Memory B cell (primary cell): ENCODE data around the gene ST6GALNAC6.
"Not testable (repeated sequence)": the region's sequence is repeated elsewhere in the genome, so short reads cannot be mapped to it uniquely, and the experiment has no call there.

Experiments used
- ATAC-seq: fragments of 150-1000 bp; cut with Tn5 transposase; 2 replicates; pipeline ENCODE4 v1.10.0; 2021; ENCODE audit warnings: low read depth, mild to moderate bottlenecking, moderate library complexity
- DNase-seq, 2 donors: peaks; one replicate each; pipeline ENCODE4 v3.0.0; 2022; ENCODE audit warnings: low spot score in 2 of 2
- H3K27ac Mint-ChIP-seq: one replicate; pipeline ENCODE4 v1.8.0; 2022; ENCODE audit warnings: mild to moderate bottlenecking, moderate library complexity, mixed read lengths
- H3K27me3 Mint-ChIP-seq: one replicate; pipeline ENCODE4 v1.8.0; 2022; ENCODE audit warnings: mixed read lengths
- H3K36me3 Mint-ChIP-seq: one replicate; pipeline ENCODE4 v1.8.0; 2022; ENCODE audit warnings: mild to moderate bottlenecking, mixed read lengths
- H3K4me1 Mint-ChIP-seq: one replicate; pipeline ENCODE4 v1.8.0; 2022; ENCODE audit warnings: mixed read lengths
- H3K4me3 Mint-ChIP-seq: one replicate; pipeline ENCODE4 v1.8.0; 2022; ENCODE audit warnings: mild to moderate bottlenecking, moderate library complexity, mixed read lengths
- H3K9me3 Mint-ChIP-seq: one replicate; pipeline ENCODE4 v1.8.0; 2022; ENCODE audit warnings: mixed read lengths

ST6GALNAC6 gene

DNA sequence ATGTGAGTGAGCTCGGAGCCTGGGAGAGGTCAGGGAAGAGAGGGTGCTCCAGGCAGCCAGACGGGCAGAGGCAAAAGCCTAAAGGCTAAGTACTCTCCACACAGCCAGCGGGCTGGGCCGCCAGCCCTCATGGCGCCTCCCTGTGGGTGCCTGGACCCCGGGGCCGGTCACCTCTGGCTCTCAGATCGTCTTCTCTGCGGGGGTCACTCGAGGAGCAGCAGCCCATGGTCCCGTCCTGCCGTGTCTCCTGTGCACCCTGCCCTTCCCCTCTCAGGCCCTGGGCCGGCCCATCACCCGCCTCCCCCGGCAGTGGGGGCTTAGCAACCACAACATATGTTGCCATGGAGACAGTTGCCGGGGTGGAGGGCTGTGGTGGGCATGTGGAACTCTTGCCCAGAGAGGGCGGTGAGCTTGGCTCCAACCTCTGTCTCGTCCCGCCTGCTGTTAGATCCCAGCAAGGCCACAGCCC is 26.1 kb downstream of the ST6GALNAC6 start:
- no peaks in the 10 kb centered on the region for H3K36me3 Mint-ChIP-seq
- ATAC-seq (no peak), DNase-seq (no peak)
- no peaks in the 10 kb centered on the region for H3K9me3 Mint-ChIP-seq
- H3K27ac Mint-ChIP-seq: no peak overlapping the region
- no peak overlapping the region for H3K4me3 Mint-ChIP-seq
- peaks cover 7% of the 10 kb centered on the region for H3K4me1 Mint-ChIP-seq
- peaks cover 5% of the 10 kb centered on the region for H3K27me3 Mint-ChIP-seq

DNA sequence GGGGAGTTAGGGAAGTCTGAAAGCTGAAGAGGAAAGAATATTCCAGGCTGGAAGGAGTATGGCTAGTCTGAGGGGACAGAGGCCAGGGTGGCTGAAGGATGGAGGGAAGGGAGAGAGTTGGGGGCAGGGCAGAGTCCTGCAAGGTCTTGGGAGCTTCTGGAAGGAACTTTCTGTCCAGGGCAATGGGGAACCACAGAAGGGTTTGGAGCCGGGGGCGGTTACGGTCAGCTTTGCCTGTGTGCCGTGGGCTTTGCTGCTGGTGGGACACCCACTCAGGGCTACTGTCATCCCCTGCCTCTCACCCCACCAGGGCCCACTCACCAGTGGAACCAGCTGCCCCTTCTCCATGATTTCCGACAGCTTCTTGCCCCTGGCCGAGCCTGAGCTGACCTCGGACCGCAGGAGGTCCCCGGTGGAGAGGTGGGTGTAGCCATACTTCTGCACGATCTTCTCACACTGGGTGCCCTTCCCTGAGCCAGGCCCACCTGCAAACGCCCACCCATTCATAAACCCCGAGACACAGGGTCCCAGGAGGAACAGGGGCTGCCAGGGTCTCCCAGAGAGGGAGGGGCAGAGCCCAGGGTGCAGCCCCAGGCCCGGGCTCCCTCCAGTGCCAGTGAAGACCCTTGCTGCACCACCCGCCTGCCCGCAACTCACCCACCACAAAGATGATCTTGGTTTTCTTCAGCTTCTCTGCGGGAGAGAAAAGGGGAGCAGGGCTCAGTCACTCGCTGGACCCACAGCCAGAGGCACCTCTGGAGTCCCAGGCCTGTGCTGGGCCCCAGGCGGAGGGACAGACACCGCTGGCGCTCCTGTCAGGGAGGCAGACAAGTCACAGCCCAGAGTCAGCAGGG is 26.8 kb downstream of the ST6GALNAC6 start:
- no peak for ATAC-seq
- Mint-ChIP-seq H3K4me3 (no peak overlapping the region), H3K36me3 (no peaks in the 10 kb centered on the region), H3K9me3 (no peaks in the 10 kb centered on the region), H3K4me1 (peaks cover 5% of the 10 kb centered on the region), H3K27me3 (peaks cover 5% of the 10 kb centered on the region), H3K27ac (no peak overlapping the region)
- no peak for DNase-seq

DNA sequence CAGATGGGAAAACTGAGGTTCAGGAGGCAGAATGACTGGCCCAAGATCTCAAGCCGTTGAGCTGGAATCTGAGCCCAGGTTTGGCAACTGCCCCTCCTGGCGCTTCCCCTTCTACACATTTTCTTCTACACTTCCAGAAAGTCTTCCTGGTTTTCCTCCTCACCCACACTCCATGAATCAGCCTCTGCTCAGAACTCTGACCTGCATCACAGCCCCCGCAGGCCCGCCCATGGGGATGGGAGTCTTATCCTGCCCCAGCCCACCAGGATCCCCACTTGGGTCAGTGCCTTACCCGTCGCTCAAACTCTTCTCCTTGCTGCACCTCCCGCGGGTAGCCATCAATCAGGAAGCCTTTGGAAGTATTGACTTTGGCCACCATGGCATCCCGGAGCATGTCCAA is 27.9 kb downstream of the ST6GALNAC6 start:
- H3K4me1 Mint-ChIP-seq: peaks cover 4% of the 10 kb centered on the region
- no peaks in the 10 kb centered on the region for H3K27me3 Mint-ChIP-seq
- no peaks in the 10 kb centered on the region for H3K9me3 Mint-ChIP-seq
- H3K4me3 Mint-ChIP-seq: no peak overlapping the region
- no peaks in the 10 kb centered on the region for H3K36me3 Mint-ChIP-seq
- H3K27ac Mint-ChIP-seq: no peak overlapping the region
- no peak for DNase-seq
- no peak for ATAC-seq

DNA sequence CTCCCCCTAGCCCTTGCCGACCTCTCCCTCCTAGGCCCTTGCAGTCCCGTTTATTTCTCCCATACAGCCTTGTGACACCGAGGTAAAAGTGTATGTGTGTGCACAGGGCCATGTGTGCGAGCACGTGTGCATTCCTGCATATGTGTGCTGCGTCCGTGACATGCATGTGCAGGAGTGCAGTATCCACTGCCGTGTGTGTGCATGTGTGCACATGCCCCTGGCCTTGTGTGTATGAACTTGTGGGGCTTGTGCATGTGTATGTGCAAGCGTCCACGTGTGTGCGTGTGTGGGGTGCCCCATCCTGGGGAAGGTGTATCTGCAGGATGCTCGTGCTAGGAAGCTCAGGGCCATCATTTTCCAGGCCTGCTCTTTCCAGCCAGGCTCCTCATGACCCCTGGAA is 28.5 kb downstream of the ST6GALNAC6 start:
- Mint-ChIP-seq H3K4me3 (no peak overlapping the region), H3K27me3 (no peaks in the 10 kb centered on the region), H3K9me3 (no peaks in the 10 kb centered on the region), H3K27ac (no peak overlapping the region), H3K36me3 (no peaks in the 10 kb centered on the region), H3K4me1 (peaks cover 10% of the 10 kb centered on the region)
- ATAC-seq (no peak), DNase-seq (no peak)

DNA sequence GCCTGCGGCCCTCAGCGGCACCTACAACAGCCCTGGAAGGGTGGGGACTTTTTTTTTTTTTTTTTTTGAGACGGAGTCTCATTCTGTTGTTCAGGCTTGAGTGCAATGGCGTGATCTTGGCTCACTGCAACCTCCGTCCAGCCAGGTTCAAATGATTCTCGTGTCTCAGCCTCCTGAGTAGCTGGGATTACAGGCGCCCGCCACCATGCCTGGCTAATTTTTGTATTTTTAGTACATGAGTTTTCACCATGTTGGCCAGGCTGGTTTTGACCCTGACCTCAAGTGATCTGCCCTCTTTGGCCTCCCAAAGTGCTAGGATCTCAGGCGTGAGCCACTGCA is 29.3 kb downstream of the ST6GALNAC6 start:
- peaks cover 15% of the 10 kb centered on the region for H3K4me1 Mint-ChIP-seq
- ATAC-seq, H3K4me3 Mint-ChIP-seq, DNase-seq, H3K36me3 Mint-ChIP-seq, H3K9me3 Mint-ChIP-seq, H3K27me3 Mint-ChIP-seq, H3K27ac Mint-ChIP-seq: not testable (repeated sequence)

DNA sequence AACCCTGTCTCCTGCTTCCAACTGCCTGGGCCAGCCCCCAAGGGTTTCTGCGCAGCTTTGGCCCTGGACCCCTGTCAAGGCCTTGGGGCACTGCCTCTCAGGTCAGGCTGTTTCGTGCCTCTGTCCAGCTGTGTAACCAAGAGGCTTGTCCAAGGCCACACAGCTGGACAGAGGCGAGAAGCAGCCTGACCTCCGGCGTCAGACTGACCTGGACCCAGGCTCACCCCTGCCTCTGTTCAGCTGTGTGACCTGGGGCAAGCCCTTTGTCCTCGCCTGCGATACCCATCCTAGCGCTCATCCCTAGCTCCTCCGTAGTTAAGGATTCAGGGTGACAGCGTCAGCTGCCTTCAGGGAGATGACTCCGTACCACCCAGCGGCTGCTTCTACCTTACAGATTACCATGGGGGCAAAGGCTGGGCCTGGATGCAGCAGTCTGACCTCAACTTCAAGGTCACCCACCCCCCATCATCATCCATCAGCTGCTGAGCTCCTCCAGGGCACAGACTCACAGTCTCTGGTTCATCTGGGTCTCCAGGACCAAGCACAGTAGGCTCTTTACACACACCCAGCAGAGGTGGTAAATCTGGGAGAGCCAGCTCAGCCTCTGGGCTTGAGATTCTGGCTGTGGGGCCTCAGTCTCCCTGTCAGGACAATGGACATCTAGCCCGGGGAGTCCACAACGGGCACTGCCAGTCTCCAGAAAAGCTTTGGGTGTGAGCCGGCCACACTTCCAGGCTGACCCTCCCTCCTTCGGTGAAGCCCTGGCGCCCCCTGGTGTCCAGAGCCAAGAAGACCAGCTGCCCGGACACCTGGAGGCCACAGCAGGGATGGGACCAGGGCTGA is 29.9 kb downstream of the ST6GALNAC6 start:
- DNase-seq (peak; percentile 78 to 81), ATAC-seq (peak; percentile 55)

DNA sequence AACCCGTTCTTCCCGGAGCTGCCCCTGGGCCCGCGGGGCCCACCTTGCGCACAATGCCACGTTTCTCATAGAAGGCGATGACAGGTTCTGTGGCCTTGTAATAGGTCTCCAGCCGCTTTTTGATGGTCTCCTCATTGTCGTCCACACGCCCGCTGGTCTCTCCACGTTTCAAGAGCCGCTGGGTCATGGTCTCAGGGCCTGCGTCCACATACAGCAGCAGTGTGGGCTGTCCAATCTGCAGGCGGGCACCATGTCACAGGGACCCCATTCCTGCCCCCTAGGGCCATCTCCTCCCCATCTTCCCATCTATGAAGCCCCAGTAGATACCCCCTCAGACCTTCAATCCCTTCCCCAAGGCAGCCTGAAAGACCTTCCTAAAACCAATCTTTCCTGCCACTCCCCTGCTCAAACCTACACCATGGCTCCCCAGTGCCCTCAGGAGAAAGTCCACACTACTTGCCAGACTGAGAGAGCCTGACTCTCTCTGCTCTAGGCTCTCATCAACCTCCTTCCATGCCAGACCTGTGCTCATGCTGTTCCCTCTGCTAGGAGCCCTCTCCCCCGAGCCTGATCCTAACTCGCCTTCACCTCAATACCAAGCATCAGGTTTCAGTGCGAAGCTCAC is 31.0 kb downstream of the ST6GALNAC6 start:
- H3K4me3 Mint-ChIP-seq: no peak overlapping the region
- H3K27ac Mint-ChIP-seq: peak overlapping the region; percentile 69
- peaks cover 18% of the 10 kb centered on the region for H3K4me1 Mint-ChIP-seq
- no peaks in the 10 kb centered on the region for H3K27me3 Mint-ChIP-seq
- ATAC-seq (no peak), DNase-seq (no peak)
- no peaks in the 10 kb centered on the region for H3K36me3 Mint-ChIP-seq
- H3K9me3 Mint-ChIP-seq: no peaks in the 10 kb centered on the region

More for the DNA sequence above, 29.9 kb downstream of the ST6GALNAC6 start:
- Mint-ChIP-seq H3K9me3 (no peaks in the 10 kb centered on the region), H3K27me3 (no peaks in the 10 kb centered on the region), H3K4me3 (no peak overlapping the region), H3K27ac (no peak overlapping the region), H3K36me3 (no peaks in the 10 kb centered on the region), H3K4me1 (peaks cover 18% of the 10 kb centered on the region)

DNA sequence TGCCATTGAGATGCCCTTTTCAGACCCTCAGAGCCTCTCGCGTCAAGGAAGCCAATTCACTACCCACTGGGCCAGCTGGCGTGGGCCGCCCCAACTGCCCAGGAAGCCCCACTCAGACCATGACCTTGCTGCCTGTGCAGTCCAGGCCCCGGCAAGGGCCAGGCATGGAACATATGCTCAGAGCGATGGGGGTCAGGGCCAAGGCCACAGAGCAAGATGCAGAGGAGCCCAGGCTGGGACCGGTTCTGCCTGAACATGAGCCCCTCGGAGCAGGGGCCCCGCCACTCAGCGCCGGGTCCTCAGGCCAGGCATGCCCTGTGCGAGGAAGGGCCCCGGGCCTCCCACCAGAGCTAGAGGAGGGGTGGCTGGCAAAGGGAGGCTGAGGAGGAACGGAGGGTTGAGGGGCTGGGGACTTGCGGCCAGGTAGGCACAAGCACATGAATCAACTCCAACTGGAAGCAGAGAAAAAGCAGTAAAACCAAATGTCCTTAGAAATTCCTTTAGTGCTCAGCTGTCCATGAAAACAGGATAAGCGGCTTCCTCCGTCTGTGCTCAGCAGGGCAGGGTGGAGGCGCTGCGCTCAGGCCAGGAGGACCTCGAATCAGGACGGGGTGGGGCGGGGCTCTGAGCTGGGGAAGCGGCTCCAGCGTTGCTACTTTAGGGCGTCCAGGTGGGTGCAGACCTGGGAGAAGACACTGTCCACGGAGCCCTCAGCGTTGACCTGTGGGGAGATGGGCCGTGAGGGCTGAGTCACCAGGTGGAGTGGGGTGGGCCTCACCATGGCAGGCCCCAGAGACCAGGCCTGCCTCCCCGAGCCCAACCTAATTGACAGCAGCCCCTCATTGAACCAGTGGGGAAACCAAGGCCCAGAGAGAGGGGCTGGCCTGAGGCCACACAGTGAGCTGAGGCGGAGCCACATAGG is 31.8 kb downstream of the ST6GALNAC6 start:
- no peaks in the 10 kb centered on the region for H3K9me3 Mint-ChIP-seq
- peak overlapping the region; percentile 79 for H3K27ac Mint-ChIP-seq
- DNase-seq: no peak
- H3K27me3 Mint-ChIP-seq: no peaks in the 10 kb centered on the region
- no peak for ATAC-seq
- H3K36me3 Mint-ChIP-seq: no peaks in the 10 kb centered on the region
- peaks cover 24% of the 10 kb centered on the region for H3K4me1 Mint-ChIP-seq
- H3K4me3 Mint-ChIP-seq: no peak overlapping the region

DNA sequence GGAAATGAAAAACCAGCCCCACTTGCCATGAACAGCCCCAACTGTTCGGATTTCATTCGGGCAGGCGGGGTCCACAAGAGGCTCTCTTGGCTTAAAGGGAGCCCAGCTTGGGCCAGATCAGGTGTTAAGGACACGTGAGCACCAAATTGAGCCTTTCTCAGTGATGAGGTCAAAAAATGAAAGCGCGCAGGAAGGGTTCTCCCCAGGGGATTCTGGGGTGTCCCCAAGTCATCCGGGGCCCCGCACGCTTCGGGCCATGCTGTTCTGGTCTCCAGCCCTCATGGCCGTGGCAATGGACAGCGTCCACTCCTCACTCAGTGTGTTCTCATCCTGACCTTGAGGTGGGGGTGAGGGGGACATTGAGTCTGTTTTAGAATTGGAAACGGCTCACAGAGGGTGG is 32.9 kb downstream of the ST6GALNAC6 start:
- peak overlapping the region; percentile 83 for H3K27ac Mint-ChIP-seq
- DNase-seq (peak; percentile 56 to 66), ATAC-seq (peak; percentile 67)
- no peaks in the 10 kb centered on the region for H3K9me3 Mint-ChIP-seq
- H3K27me3 Mint-ChIP-seq: no peaks in the 10 kb centered on the region
- no peaks in the 10 kb centered on the region for H3K36me3 Mint-ChIP-seq
- H3K4me1 Mint-ChIP-seq: peaks cover 30% of the 10 kb centered on the region
- no peak overlapping the region for H3K4me3 Mint-ChIP-seq

DNA sequence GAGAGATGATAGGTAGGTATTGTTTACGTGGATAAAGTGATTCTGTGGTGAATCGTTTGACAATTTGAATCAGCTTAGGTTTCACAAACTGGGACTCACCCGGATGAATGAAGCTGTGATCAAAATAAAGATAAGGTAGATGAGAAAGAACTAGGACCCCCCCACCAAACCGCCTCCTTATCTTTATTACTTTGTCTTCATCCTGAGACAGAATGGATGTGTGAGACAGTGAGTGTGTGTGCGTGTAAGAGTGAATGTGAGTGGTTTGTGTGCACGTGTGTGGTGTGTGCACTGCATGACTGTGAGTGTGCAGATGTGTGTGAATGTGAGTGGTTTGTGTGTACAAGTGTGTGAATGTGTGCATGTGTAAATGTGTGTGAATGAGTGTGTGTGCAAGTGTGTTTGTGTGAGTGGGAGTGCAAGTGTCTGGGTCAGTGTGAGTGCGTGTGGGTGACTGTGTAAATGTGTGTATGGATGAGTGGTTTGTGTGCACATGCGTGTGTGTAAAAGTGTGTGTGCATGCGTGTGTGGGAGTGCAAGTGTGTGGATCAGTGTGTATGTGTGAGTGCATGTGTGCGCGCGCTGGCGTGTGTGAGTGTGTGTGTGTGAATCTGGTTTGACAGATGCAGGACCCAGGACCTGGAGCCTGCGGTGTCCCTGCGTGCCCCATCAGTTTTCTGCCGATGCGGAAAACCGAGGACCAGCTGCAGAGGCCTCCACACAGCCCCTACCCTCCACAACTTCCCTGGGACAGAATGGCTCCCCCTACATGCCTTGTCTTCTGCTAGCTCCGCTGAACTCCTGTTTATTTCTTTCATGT is 33.5 kb downstream of the ST6GALNAC6 start:
- ATAC-seq: no peak
- H3K4me1 Mint-ChIP-seq: peaks cover 35% of the 10 kb centered on the region

DNA sequence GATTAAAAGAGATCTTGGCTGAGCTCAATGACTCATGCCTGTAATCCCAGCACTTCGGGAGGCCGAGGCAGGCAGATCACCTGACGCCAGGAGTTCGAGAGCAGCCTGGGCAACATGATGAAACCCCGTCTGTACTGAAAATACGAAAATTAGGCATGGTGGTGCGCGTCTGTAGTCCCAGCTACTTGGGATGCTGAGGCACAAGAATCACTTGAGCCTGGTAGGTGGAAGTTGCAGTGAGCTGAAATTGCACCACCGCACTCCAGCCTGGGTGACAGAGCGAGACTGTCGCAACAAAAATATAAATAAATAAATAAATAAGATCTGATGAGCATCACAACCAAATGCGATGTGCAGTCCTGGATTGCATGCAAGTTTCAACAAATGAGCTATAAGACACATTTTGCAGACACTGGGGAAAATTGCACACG is 36.2 kb downstream of the ST6GALNAC6 start:
- Mint-ChIP-seq H3K36me3 (no peaks in the 10 kb centered on the region), H3K27me3 (no peaks in the 10 kb centered on the region), H3K4me3 (no peak overlapping the region), H3K9me3 (no peaks in the 10 kb centered on the region), H3K27ac (peak overlapping the region; percentile 97), H3K4me1 (peaks cover 43% of the 10 kb centered on the region)
- DNase-seq (no peak), ATAC-seq (no peak)

More for the DNA sequence above, 33.5 kb downstream of the ST6GALNAC6 start:
- Mint-ChIP-seq H3K27me3 (no peaks in the 10 kb centered on the region), H3K9me3 (no peaks in the 10 kb centered on the region), H3K36me3 (no peaks in the 10 kb centered on the region), H3K27ac (peak overlapping the region; percentile 83), H3K4me3 (no peak overlapping the region)
- no peak for DNase-seq

DNA sequence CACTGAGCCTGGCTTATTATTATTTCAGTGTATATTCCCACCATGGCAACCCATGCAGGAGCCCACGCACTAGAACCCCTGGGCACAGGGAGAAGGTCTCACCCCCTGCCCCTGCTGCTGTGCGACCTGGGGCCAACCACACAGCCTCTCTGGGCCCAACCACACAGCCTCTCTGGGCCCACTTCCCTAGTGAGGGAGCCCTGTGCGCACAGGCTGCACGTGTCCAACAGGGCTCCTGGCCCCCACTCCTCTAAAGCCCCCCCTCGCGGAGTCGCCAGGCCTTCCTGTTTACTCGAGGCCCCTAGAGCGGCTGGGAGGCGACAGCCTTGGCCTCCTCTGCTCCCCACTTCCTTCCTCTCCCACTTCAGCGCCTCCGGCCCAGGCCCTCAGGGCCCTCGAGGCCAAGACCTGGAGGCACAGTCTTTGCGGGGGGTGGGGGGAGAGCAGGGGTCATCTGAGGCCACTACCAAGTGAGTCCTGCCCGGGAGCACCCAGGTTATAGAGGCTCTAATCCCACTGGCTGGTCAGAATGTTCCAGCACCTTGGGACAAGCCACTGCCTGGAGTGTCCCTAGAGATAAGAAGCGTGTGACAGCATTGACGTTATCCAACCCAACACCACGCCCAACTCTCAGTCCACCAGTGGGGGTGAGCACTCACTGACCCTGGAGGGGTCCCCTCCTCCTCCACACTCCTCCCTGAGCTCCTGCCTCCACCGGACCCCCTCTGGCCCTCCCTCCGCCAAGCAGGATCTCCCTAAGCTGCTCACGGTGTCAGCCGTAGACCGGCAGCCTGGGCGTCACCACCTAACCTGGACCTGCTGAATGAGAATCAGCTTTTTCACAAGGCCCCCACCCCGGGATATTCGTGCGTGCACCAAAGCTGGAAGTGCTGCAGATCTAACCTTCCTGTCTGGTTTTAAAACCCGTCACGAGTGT is 37.1 kb downstream of the ST6GALNAC6 start:
- peak overlapping the region; percentile 29 for H3K4me3 Mint-ChIP-seq
- H3K27me3 Mint-ChIP-seq: no peaks in the 10 kb centered on the region
- H3K9me3 Mint-ChIP-seq: no peaks in the 10 kb centered on the region
- peaks cover 45% of the 10 kb centered on the region for H3K4me1 Mint-ChIP-seq
- H3K36me3 Mint-ChIP-seq: no peaks in the 10 kb centered on the region
- peak; percentile 55 to 62 for DNase-seq
- peak overlapping the region; percentile 97 for H3K27ac Mint-ChIP-seq
- peak; percentile 66 for ATAC-seq
